K562 (cell line): Measurements from ENCODE around the gene ZNF454. TPM values are rescaled to one million over a fixed set of nuclear protein-coding genes. Genes with fewer than 3 reads are reported as not detected.

ENCODE experiments used
- ATAC-seq: fragments of 200-7000 bp; cut with Tn5 transposase; 3 replicates; pipeline ENCODE4 v1.9.1; 2020; ENCODE audit warnings: moderate library complexity
- BruUV-seq: library from RNA; stranded (reverse); fragments of 400-500 nt; replicated peaks from 2 replicates; lab custom pipeline; 2021; lab: Mats Ljungman, UMichigan
- CTCF ChIA-PET: fragments of 300-600 bp; formaldehyde crosslinking; extraction: SDS; loops from one replicate; lab custom pipeline; 2021; ENCODE audit warnings: low intra/inter-chr PET ratio; lab: Yijun Ruan, JAX
- POLR2A ChIA-PET: fragments of 300-600, 350-650 bp; sonication (Branson Sonifier 250); formaldehyde crosslinking; extraction: SDS; loops from one replicate; lab custom pipeline; 2021; ENCODE audit warnings: antibody characterized with exemption, inconsistent platforms; lab: Yijun Ruan, JAX
- DNase-seq, 4 experiments: peaks; one replicate each; pipeline versions ENCODE4 v3.0.0 to v3.0.0-alpha.2; 2011 to 2018; ENCODE audit warnings: low spot score in 3 of 4, mixed read lengths in 3 of 4; ENCODE audit errors: extremely low read depth in 1 of 4
- FAIRE-seq: peaks from 2 replicates; lab custom pipeline; 2011; peaks lifted over from hg19 to GRCh38; lab: Jason Lieb, UNC
- H2AFZ ChIP-seq: 2 replicates; pipeline ENCODE4 v1.6.0; 2011; ENCODE audit warnings: low read depth, low read length, control low read depth, inconsistent platforms
- H3K27ac ChIP-seq: fragments of 200-600 bp; 3 replicates; pipeline ENCODE4 v1.8.0; 2011; ENCODE audit warnings: low read depth, mild to moderate bottlenecking, control low read depth, inconsistent platforms, low read length, moderate library complexity, mixed read lengths; ENCODE audit errors: extremely low read depth
- H3K27me3 ChIP-seq, 2 experiments: fragments of 300-600 bp in 1 of 2; 2 replicates in 1 of 2; 3 replicates in 1 of 2; pipeline versions ENCODE4 v1.6.0 to v1.8.0; 2011; ENCODE audit warnings: inconsistent platforms in 2 of 2, low read length in 2 of 2, mild to moderate bottlenecking in 1 of 2, mixed read lengths in 1 of 2, moderate library complexity in 1 of 2; ENCODE audit not compliant: control insufficient read depth in 2 of 2, insufficient read depth in 2 of 2
- H3K36me3 ChIP-seq: fragments of 300-600 bp; 3 replicates; pipeline ENCODE4 v1.8.0; 2011; ENCODE audit warnings: mild to moderate bottlenecking, low read length, inconsistent platforms; ENCODE audit not compliant: control insufficient read depth, insufficient read depth
- H3K4me1 ChIP-seq, 2 experiments: fragments of 200-600 bp in 1 of 2; replicated peaks in 1 of 2; 2 replicates in 1 of 2; 3 replicates in 1 of 2; pipeline versions ENCODE4 v1.5.1 to v1.8.0; 2011; ENCODE audit warnings: inconsistent platforms in 2 of 2, low read length in 2 of 2, mild to moderate bottlenecking in 1 of 2, mixed read lengths in 1 of 2, moderate library complexity in 1 of 2; ENCODE audit not compliant: control insufficient read depth in 2 of 2, insufficient read depth in 2 of 2
- H3K4me2 ChIP-seq: 2 replicates; pipeline ENCODE4 v1.6.1; 2011; ENCODE audit warnings: low read length, control low read depth, inconsistent platforms, mixed read lengths; ENCODE audit not compliant: insufficient read depth
- H3K4me3 ChIP-seq: fragments of 200-600 bp; sonication (generic), shearing (Covaris generic); 2 replicates; pipeline ENCODE4 v1.5.1; 2016; ENCODE audit warnings: control low read depth, inconsistent platforms
- H3K79me2 ChIP-seq: fragments of 200-600 bp; 3 replicates; pipeline ENCODE4 v1.8.0; 2011; ENCODE audit warnings: low read length, inconsistent platforms; ENCODE audit not compliant: control insufficient read depth, insufficient read depth
- H3K9ac ChIP-seq, 2 experiments: 2 replicates each; pipeline versions ENCODE4 v1.6.0 to v1.6.1; 2011; ENCODE audit warnings: low read depth in 2 of 2, low read length in 2 of 2, control low read depth in 1 of 2, inconsistent platforms in 1 of 2, mild to moderate bottlenecking in 1 of 2, mixed read lengths in 1 of 2; ENCODE audit not compliant: insufficient read depth in 1 of 2
- H3K9me1 ChIP-seq: one replicate; pipeline ENCODE4 v1.6.0; 2011; ENCODE audit warnings: inconsistent platforms, mild to moderate bottlenecking, low read length, moderate library complexity; ENCODE audit not compliant: control insufficient read depth, insufficient read depth
- H3K9me3 ChIP-seq: replicated peaks from 2 replicates; pipeline ENCODE4 v1.5.1; 2011; ENCODE audit warnings: low read depth, low read length, inconsistent platforms; ENCODE audit not compliant: control insufficient read depth, insufficient read depth
- H4K20me1 ChIP-seq: replicated peaks from 2 replicates; pipeline ENCODE4 v1.6.1; 2011; ENCODE audit warnings: low read length, inconsistent platforms, mixed read lengths; ENCODE audit not compliant: control insufficient read depth, insufficient read depth
- CEBPB ChIP-seq: fragments of 450-650 bp; IDR thresholded peaks from 2 replicates; pipeline ENCODE4 v1.6.1; 2016; ENCODE audit warnings: missing genetic modification characterization, missing compliant biosample characterization
- HDAC2 ChIP-seq: fragments of 450-650 bp; IDR thresholded peaks from 2 replicates; pipeline ENCODE4 v1.6.1; 2016; ENCODE audit warnings: mild to moderate bottlenecking
- LARP7 ChIP-seq: fragments of 450-650 bp; IDR thresholded peaks from 2 replicates; pipeline ENCODE4 v1.6.1; 2016
- MCM7 ChIP-seq, 2 experiments: fragments of 450-650 bp; IDR thresholded peaks; 2 replicates each; pipeline ENCODE4 v1.6.1; 2016 to 2018
- NBN ChIP-seq: fragments of 450-650 bp; IDR thresholded peaks from 2 replicates; pipeline ENCODE4 v1.6.1; 2016; ENCODE audit warnings: low read depth, mild to moderate bottlenecking
- RCOR1 ChIP-seq, 2 experiments: IDR thresholded peaks; 2 replicates each; pipeline ENCODE4 v1.6.1; 2012; ENCODE audit warnings: low read depth in 2 of 2, low read length in 2 of 2, borderline replicate concordance in 1 of 2, improper control_type of control experiment in 1 of 2
- SAP30 ChIP-seq: fragments of 200-600 bp; sonication (generic); IDR thresholded peaks from 2 replicates; pipeline ENCODE4 v1.6.1; 2012; ENCODE audit warnings: borderline replicate concordance, low read depth, mild to moderate bottlenecking, moderate library complexity, low read length, control low read depth, inconsistent platforms; ENCODE audit not compliant: insufficient read depth, poor library complexity, severe bottlenecking
- SOX6 ChIP-seq: fragments of 450-650 bp; IDR thresholded peaks from 2 replicates; pipeline ENCODE4 v1.6.1; 2014; ENCODE audit warnings: mild to moderate bottlenecking
- ZBTB7A ChIP-seq: IDR thresholded peaks from 2 replicates; pipeline ENCODE4 v1.6.1; 2011; ENCODE audit warnings: low read depth, mild to moderate bottlenecking, low read length, moderate library complexity, borderline replicate concordance; ENCODE audit not compliant: control insufficient read depth
- ZNF274 ChIP-seq: IDR thresholded peaks from 2 replicates; pipeline ENCODE4 v1.6.1; 2011; ENCODE audit warnings: low read depth, mild to moderate bottlenecking, low read length, moderate library complexity, borderline replicate concordance
- WGBS: fragments of 100-300 bp; shearing (Covaris generic); methylation state at CpG from one replicate; pipeline ENCODE4 v1.1.6; 2016; ENCODE audit warnings: low coverage, mixed read lengths; ENCODE audit not compliant: insufficient coverage; ENCODE audit errors: missing lambda C conversion rate; 5-methylcytosine and 5-hydroxymethylcytosine counted together
- in situ Hi-C: fragments of 300-500 bp; cut with MboI; formaldehyde crosslinking; loops from 4 replicates; pipeline ENCODE4 v1.15.0; 2018; ENCODE audit warnings: inconsistent platforms, mixed read lengths
- intact Hi-C: fragments of 100-400 bp; cut with micrococcal nuclease; formaldehyde crosslinking; loops from 2 replicates; pipeline ENCODE4 v1.14.2; 2022
- polyA plus RNA-seq, 8 experiments: library from polyadenylated mRNA; depleted of rRNA in 4 of 8; stranded (reverse) in 5 of 8; unstranded in 3 of 8; fragments of >200 nt; fragmentation: Nextera tagmentation in 2 of 8; fragmentation: Illumina TruSeq in 1 of 8; extraction: Ambion mirVana in 2 of 8; extraction: Trizol in 1 of 8; gene quantifications; 2 replicates each; pipeline versions ENCODE4 v1.2.1 to v1.2.3, GENCODE V29; 2011 to 2014; ENCODE audit warnings: inconsistent platforms in 1 of 8, missing spikeins in 1 of 8
- total RNA-seq, 7 experiments: library from RNA; depleted of rRNA in 6 of 7; stranded (reverse); fragments of >200 nt in 6 of 7; fragmentation: Illumina TruSeq in 2 of 7; extraction: Trizol in 2 of 7; gene quantifications; 2 replicates each; pipeline versions ENCODE4 v1.2.1 to v1.2.3, GENCODE V29; 2011 to 2021; ENCODE audit warnings: low replicate concordance in 1 of 7
- TF ChIP-seq, protein P1 (sequence below): sonication (generic); formaldehyde crosslinking; IDR thresholded peaks from 2 replicates; pipeline ENCODE4 v1.8.0; 2022; ENCODE audit warnings: missing genetic modification reagents, mild to moderate bottlenecking, borderline replicate concordance
- TF ChIP-seq, protein P2 (sequence below): fragments of 450-650 bp; formaldehyde crosslinking; IDR thresholded peaks from 2 replicates; pipeline ENCODE4 v1.4.0; 2020; ENCODE audit warnings: mild to moderate bottlenecking, moderate library complexity
- TF ChIP-seq, protein P3 (sequence below): fragments of 250-450 bp; sonication (Bioruptor Pico); IDR thresholded peaks from 2 replicates; pipeline ENCODE4 v1.4.0; 2020; ENCODE audit warnings: borderline replicate concordance
- TF ChIP-seq, protein P4 (sequence below): fragments of 250-450 bp; sonication (Bioruptor Pico); IDR thresholded peaks from 2 replicates; pipeline ENCODE4 v1.8.0; 2022; ENCODE audit warnings: moderate library complexity, mild to moderate bottlenecking, inconsistent platforms

Gene ZNF454
- total and polyA plus RNA-seq, 9 of the 15 experiments (the other 6 are each of a cell fraction or from before 2014, with no cell fraction given) = not detected

DNA sequence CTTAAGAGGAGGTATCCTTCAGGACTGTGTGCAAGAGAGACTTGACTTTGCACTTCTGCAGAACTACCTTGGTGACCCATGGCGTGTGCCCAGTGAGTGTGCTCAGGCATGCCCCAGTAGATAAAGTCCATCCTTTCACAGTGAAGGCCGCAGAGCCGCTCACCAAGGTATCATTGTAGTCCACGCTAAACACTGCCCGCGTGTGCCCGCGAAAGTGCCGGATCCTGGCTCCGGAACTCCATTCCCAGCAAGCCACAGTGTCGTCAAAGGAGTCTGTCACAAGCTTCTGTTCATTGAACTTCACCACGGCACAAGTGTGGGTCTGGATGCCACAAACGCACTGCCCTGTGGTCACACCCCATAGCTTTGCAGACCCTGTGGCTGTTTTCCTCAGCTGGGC, 57.4 kb downstream of the ZNF454 start:
- Histone ChIP-seq H3K4me3 (no peak overlapping the region), H3K79me2 (no peaks in the 10 kb centered on the region), H3K4me1 (no peaks in the 10 kb centered on the region; a peak in 1 of 5 replicates), H3K9ac (no peak overlapping the region), H2AFZ (no peak overlapping the region), H3K27ac (no peak overlapping the region), H3K36me3 (no peaks in the 10 kb centered on the region), H3K27me3 (peaks cover 0 to 42% of the 10 kb centered on the region in 2 experiments; a peak in 2 of 5 replicates), H3K9me3 (no peaks in the 10 kb centered on the region), H3K4me2 (no peak overlapping the region), H3K9me1 (no peaks in the 10 kb centered on the region), H4K20me1 (no peaks in the 10 kb centered on the region)
- FAIRE-seq (no peak), ATAC-seq (no peak), DNase-seq (no peak)
- ChIA-PET POLR2A (no interaction called here), CTCF (no interaction called here)
- in situ Hi-C loops = no loop called here
- intact Hi-C loops = no loop called here
- BruUV-seq = no TSS peak
- whole genome bisulfite sequencing = 0% methylated on average over 13 of the region's 13 CpGs
- TF ChIP-seq, protein P1, sequence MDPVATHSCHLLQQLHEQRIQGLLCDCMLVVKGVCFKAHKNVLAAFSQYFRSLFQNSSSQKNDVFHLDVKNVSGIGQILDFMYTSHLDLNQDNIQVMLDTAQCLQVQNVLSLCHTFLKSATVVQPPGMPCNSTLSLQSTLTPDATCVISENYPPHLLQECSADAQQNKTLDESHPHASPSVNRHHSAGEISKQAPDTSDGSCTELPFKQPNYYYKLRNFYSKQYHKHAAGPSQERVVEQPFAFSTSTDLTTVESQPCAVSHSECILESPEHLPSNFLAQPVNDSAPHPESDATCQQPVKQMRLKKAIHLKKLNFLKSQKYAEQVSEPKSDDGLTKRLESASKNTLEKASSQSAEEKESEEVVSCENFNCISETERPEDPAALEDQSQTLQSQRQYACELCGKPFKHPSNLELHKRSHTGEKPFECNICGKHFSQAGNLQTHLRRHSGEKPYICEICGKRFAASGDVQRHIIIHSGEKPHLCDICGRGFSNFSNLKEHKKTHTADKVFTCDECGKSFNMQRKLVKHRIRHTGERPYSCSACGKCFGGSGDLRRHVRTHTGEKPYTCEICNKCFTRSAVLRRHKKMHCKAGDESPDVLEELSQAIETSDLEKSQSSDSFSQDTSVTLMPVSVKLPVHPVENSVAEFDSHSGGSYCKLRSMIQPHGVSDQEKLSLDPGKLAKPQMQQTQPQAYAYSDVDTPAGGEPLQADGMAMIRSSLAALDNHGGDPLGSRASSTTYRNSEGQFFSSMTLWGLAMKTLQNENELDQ = no peak
- no peak for TF ChIP-seq SAP30
- TF ChIP-seq, protein P2, sequence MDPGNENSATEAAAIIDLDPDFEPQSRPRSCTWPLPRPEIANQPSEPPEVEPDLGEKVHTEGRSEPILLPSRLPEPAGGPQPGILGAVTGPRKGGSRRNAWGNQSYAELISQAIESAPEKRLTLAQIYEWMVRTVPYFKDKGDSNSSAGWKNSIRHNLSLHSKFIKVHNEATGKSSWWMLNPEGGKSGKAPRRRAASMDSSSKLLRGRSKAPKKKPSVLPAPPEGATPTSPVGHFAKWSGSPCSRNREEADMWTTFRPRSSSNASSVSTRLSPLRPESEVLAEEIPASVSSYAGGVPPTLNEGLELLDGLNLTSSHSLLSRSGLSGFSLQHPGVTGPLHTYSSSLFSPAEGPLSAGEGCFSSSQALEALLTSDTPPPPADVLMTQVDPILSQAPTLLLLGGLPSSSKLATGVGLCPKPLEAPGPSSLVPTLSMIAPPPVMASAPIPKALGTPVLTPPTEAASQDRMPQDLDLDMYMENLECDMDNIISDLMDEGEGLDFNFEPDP (CRISPR knock-in tag) = no peak
- TF ChIP-seq ZNF274 = no peak
- TF ChIP-seq NBN = no peak
- no peak for TF ChIP-seq CEBPB (tag)
- no peak for TF ChIP-seq ZBTB7A
- TF ChIP-seq, protein P3, sequence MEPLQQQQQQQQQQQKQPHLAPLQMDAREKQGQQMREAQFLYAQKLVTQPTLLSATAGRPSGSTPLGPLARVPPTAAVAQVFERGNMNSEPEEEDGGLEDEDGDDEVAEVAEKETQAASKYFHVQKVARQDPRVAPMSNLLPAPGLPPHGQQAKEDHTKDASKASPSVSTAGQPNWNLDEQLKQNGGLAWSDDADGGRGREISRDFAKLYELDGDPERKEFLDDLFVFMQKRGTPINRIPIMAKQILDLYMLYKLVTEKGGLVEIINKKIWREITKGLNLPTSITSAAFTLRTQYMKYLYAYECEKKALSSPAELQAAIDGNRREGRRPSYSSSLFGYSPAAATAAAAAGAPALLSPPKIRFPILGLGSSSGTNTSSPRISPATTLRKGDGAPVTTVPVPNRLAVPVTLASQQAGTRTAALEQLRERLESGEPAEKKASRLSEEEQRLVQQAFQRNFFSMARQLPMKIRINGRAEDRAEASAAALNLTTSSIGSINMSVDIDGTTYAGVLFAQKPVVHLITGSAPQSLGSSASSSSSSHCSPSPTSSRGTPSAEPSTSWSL = no peak
- no peak for TF ChIP-seq HDAC2
- TF ChIP-seq SOX6 = no peak
- no peak for TF ChIP-seq RCOR1 (IDR thresholded peaks at IDR 0.05; ENCODE audit: borderline replicate concordance in 1 of 2, low read depth in 2 of 2, low read length in 2 of 2)
- no peak for TF ChIP-seq MCM7 (IDR thresholded peaks at IDR 0.05)
- no peak for TF ChIP-seq LARP7
- TF ChIP-seq, protein P4, sequence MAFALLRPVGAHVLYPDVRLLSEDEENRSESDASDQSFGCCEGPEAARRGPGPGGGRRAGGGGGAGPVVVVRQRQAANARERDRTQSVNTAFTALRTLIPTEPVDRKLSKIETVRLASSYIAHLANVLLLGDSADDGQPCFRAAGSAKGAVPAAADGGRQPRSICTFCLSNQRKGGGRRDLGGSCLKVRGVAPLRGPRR (CRISPR knock-in tag) = no peak
